GM18907 (cell line): Measurements from ENCODE around the gene UBE2G1.
A peak's percentile ranks its signal among the peaks of the same experiment; 100 is the strongest.
"Not testable (repeated sequence)": the region's sequence is repeated elsewhere in the genome, so short reads cannot be mapped to it uniquely, and the experiment has no call there.

ENCODE experiments used
- ATAC-seq: cut with Tn5 transposase; IDR thresholded peaks from one replicate; pipeline ENCODE4 v1.9.1; 2021; ENCODE audit warnings: mild to moderate bottlenecking, moderate library complexity; ENCODE audit not compliant: unreplicated experiment

The UBE2G1 gene

GRCh38 chr17:4375796-4376440, 9.4 kb upstream of the UBE2G1 start:
- ATAC-seq: peak; percentile 2

GRCh38 chr17:4375039-4375748, 8.7 kb upstream of the UBE2G1 start:
- ATAC-seq: peak; percentile 76

- ATAC-seq: no peak
Measured at GRCh38 chr17:4369557-4370230, 3.2 kb upstream of the UBE2G1 start.

- no peak for ATAC-seq
Measured at GRCh38 chr17:4368341-4368740, 1.9 kb upstream of the UBE2G1 start.

- not testable (repeated sequence) for ATAC-seq
Measured at GRCh38 chr17:4367177-4367576, 702 bp upstream of the UBE2G1 start.

- peak; percentile 30 for ATAC-seq
Measured at GRCh38 chr17:4365628-4366326, 698 bp downstream of the UBE2G1 start.

- ATAC-seq: peak; percentile 47
Measured at GRCh38 chr17:4365103-4365627, 1.3 kb downstream of the UBE2G1 start.

GRCh38 chr17:4364622-4365041, 1.8 kb downstream of the UBE2G1 start:
- no peak for ATAC-seq

GRCh38 chr17:4362141-4362540, 4.3 kb downstream of the UBE2G1 start:
- no peak for ATAC-seq

- peak; percentile 49 for ATAC-seq
Measured at GRCh38 chr17:4358154-4358553, 8.3 kb downstream of the UBE2G1 start.

- ATAC-seq: no peak
Measured at GRCh38 chr17:4357671-4358070, 8.8 kb downstream of the UBE2G1 start.

GRCh38 chr17:4357030-4357628, 9.3 kb downstream of the UBE2G1 start:
- ATAC-seq: no peak

GRCh38 chr17:4354862-4355514, 11.5 kb downstream of the UBE2G1 start:
- ATAC-seq: no peak

GRCh38 chr17:4354206-4354605, 12.3 kb downstream of the UBE2G1 start:
- no peak for ATAC-seq

- ATAC-seq: not testable (repeated sequence)
Measured at GRCh38 chr17:4350214-4350613, 16.3 kb downstream of the UBE2G1 start.

- no peak for ATAC-seq
Measured at GRCh38 chr17:4345581-4346252, 20.8 kb downstream of the UBE2G1 start.

GRCh38 chr17:4344926-4345325, 21.5 kb downstream of the UBE2G1 start:
- ATAC-seq: no peak

- ATAC-seq: no peak
Measured at GRCh38 chr17:4342535-4342934, 23.9 kb downstream of the UBE2G1 start.

GRCh38 chr17:4341616-4341977, 24.9 kb downstream of the UBE2G1 start:
- ATAC-seq: no peak
